AG09319 (cell line): ENCODE data around the gene SLC9A9.

ENCODE experiments used
- DNase-seq: peaks from one replicate; pipeline ENCODE4 v3.0.0-alpha.2; 2010; ENCODE audit warnings: low read depth; ENCODE audit errors: extremely low read depth
- TF ChIP-seq, protein P1 (sequence below): IDR thresholded peaks from 2 replicates; pipeline ENCODE4 v1.5.1; 2011; ENCODE audit warnings: low read depth, mild to moderate bottlenecking, inconsistent platforms, low read length, moderate library complexity

The SLC9A9 gene

DNA sequence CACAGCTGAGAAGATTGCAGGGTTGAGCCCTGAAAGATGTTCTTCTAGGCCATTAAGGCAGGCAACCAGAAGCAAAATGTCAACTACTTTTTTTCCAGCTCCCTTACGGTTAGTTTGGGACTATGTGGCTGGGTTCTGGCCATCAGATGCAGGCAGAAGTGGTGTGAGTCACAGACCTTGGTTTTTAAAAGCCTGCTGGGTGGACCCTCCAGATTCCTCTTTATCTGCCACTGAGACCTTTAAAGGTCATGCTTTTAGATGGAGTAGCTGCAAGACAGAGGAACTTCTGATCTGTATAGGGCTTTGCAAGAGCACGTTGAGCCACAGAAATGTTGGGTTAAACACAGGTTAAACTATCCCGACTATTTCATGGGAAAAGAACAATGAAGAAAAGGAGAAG, 625.8 kb downstream of the SLC9A9 start:
- TF ChIP-seq, protein P1, sequence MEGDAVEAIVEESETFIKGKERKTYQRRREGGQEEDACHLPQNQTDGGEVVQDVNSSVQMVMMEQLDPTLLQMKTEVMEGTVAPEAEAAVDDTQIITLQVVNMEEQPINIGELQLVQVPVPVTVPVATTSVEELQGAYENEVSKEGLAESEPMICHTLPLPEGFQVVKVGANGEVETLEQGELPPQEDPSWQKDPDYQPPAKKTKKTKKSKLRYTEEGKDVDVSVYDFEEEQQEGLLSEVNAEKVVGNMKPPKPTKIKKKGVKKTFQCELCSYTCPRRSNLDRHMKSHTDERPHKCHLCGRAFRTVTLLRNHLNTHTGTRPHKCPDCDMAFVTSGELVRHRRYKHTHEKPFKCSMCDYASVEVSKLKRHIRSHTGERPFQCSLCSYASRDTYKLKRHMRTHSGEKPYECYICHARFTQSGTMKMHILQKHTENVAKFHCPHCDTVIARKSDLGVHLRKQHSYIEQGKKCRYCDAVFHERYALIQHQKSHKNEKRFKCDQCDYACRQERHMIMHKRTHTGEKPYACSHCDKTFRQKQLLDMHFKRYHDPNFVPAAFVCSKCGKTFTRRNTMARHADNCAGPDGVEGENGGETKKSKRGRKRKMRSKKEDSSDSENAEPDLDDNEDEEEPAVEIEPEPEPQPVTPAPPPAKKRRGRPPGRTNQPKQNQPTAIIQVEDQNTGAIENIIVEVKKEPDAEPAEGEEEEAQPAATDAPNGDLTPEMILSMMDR, result no peak
- no peak for DNase-seq

DNA sequence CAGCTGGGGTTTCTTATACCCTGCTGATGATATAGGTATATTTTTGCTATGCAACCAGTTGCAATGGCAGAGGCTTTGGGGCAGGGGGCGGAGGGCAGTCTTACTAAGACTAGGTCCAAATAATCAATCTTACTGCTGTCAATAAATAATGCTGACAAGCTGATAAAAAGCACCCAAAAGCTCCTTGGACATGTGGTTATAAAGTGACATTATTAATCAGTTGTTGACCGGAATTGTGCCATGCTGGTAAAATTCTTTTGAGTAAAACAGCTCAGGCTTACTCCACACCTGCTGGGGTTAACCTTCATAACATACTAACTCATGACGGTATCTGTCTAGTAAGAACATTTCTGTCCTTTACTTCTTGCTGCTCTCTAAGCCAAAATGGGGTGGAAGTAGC, 626.8 kb downstream of the SLC9A9 start:
- TF ChIP-seq, protein P1, result no peak
- no peak for DNase-seq

DNA sequence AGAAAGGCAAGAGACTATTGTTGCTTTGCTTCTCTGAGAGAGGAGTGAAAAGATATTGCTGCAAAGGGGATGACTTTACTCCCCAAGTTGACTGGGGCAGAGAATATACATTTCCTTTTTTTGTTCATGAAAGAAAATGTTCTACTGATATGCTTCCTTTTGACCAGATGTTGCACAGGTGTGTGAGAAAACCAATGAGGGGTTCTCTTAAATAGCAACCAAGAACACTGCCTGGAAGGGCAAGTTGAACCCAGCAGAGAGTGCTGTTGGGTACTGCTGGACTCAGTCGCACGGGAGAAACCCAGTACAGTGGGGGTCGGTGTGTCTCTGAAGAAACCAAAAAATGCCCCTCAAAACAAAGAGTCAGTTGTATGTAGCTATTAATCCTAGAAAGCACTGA, 627.5 kb downstream of the SLC9A9 start:
- TF ChIP-seq, protein P1, result no peak
- no peak for DNase-seq

DNA sequence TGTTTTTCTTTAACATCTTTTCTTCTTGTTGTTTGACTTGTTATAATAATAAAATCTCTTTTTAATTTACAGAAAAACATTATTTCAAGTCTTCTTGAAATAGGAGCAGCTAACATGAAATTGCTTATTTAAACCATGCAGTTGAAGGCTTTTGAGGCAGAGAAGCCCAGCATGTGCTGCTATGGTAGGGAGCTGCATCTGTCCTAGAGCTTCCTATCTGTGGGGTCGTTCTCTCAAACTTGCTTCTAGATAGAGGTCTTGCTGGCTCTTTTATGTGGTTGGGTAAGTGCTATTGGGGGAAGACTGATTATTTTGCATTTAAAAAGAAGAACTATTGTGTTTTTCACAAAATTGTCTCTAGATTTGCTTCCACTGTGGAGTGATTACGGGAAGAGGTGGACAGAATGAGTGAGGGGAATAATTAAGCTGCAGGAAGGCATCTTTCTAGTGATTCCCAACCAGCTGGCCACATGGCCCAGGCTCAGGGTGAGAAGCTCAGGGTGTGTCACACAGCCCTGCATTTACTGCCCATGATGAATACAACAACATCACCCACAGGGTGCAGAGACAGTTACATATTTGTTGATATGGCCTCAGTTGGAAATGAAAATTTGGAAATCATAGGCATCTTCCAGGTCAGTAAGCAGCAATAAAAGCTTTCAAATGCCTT, 630.0 kb downstream of the SLC9A9 start:
- DNase-seq, result no peak

DNA sequence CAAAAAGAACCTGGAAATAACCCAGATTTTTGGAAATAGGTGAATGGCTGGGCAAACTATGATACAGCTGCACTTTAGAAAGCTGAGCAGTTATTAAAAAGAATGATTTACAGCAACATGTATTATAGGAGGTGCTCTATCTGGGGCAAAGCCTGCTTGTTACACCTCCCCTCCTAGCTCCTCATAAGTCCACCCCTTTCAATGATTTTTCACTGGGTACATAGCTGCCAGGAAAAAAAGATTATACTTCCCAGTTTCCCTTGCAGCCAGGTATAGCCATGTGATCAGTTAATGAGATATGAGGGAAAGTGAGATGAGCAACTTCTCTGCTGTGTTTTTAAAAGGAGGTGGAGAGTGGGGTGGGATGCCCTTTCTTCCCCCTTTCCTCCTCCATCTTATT, 631.0 kb downstream of the SLC9A9 start:
- DNase-seq, result no peak
- TF ChIP-seq, protein P1, result no peak

More for the DNA sequence above, 630.0 kb downstream of the SLC9A9 start:
- TF ChIP-seq, protein P1, result no peak

DNA sequence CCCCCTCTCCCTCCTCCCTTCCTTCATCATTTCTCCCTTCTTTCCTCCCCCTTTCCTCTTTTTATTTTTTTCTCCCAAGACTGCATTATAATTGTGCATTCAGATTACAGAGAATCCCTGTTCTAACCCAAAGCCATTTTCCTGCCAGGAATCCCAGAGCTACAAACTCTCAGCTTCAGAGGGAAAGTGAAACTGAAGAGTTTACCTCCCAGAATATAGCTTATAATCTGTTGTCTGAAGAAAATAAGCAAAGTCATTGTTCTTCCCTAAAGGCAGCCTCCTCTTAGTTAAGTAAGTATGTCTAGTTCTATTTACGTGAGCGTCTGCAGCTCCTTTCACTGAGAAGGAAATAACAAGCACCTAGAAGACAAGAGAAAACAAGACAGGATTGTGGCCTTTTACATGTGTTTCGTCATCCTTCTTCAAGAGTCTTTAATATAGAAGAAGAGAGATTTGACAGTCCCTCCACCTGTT, 631.5 kb downstream of the SLC9A9 start:
- TF ChIP-seq, protein P1, result no peak
- DNase-seq, result no peak
